Endodermal cell (in vitro differentiated cells): ENCODE data around the gene DAPP1. TPM values are rescaled to one million over a fixed set of nuclear protein-coding genes. Genes with fewer than 3 reads are reported as not detected.
A peak's percentile ranks its signal among the peaks of the same experiment; 100 is the strongest.

Source experiments
- DNase-seq: peaks from one replicate; pipeline ENCODE4 v3.0.0-alpha.2; 2017
- H3K27ac ChIP-seq: 2 replicates; pipeline ENCODE4 v1.5.1; 2013; ENCODE audit warnings: mild to moderate bottlenecking, low read depth, low read length, moderate library complexity
- H3K27me3 ChIP-seq: 2 replicates; pipeline ENCODE4 v1.6.1; 2013; ENCODE audit warnings: mild to moderate bottlenecking, low read length, moderate library complexity; ENCODE audit not compliant: insufficient read depth, control insufficient read depth, poor library complexity, severe bottlenecking
- H3K36me3 ChIP-seq: 2 replicates; pipeline ENCODE4 v1.7.0; 2013; ENCODE audit warnings: mild to moderate bottlenecking, low read length, moderate library complexity; ENCODE audit not compliant: control insufficient read depth, insufficient read depth
- H3K4me1 ChIP-seq: one replicate; pipeline ENCODE4 v1.7.0; 2013; ENCODE audit warnings: low read length; ENCODE audit not compliant: control insufficient read depth, insufficient read depth
- H3K4me3 ChIP-seq: 2 replicates; pipeline ENCODE4 v1.5.1; 2013; ENCODE audit warnings: mild to moderate bottlenecking, low read length, moderate library complexity
- H3K9ac ChIP-seq: 2 replicates; pipeline ENCODE4 v1.6.1; 2013; ENCODE audit warnings: mild to moderate bottlenecking, low read length, moderate library complexity; ENCODE audit not compliant: poor library complexity, severe bottlenecking; ENCODE audit errors: extremely low read depth
- H3K9me3 ChIP-seq: 2 replicates; pipeline ENCODE4 v1.6.1; 2013; ENCODE audit warnings: mild to moderate bottlenecking, low read length, moderate library complexity; ENCODE audit not compliant: control insufficient read depth
- H3K27ac Mint-ChIP-seq: 2 replicates; pipeline ENCODE4 v1.8.0; 2020; ENCODE audit warnings: mixed read lengths
- H3K27me3 Mint-ChIP-seq: 2 replicates; pipeline ENCODE4 v1.8.0; 2021; ENCODE audit warnings: mild to moderate bottlenecking, mixed read lengths; ENCODE audit not compliant: insufficient read depth
- H3K36me3 Mint-ChIP-seq: 2 replicates; pipeline ENCODE4 v1.8.0; 2020; ENCODE audit warnings: low read depth, mixed read lengths
- H3K4me1 Mint-ChIP-seq: 2 replicates; pipeline ENCODE4 v1.8.0; 2020; ENCODE audit warnings: mixed read lengths
- H3K4me3 Mint-ChIP-seq: 2 replicates; pipeline ENCODE4 v1.8.0; 2020; ENCODE audit warnings: mild to moderate bottlenecking, moderate library complexity, mixed read lengths
- H3K9me3 Mint-ChIP-seq: 2 replicates; pipeline ENCODE4 v1.8.0; 2020; ENCODE audit warnings: mild to moderate bottlenecking, mixed read lengths
- CTCF ChIP-seq: fragments of 200-600 bp; sonication (generic); conservative IDR thresholded peaks from 2 replicates; pipeline ENCODE4 v1.5.0; 2021; ENCODE audit warnings: antibody characterized with exemption, mild to moderate bottlenecking
- WGBS, 2 experiments: methylation state at CpG; one replicate each; pipeline versions ENCODE4 v1.1.5 to v1.1.7; 2013; ENCODE audit warnings: missing lambda C conversion rate in 2 of 2, mixed read lengths in 1 of 2; ENCODE audit not compliant: insufficient coverage in 1 of 2, insufficient read length in 1 of 2; 5-methylcytosine and 5-hydroxymethylcytosine counted together
- total RNA-seq, 2 donors: library from RNA; stranded (reverse); fragmentation: NEBNext Ultra II Directional in 1 of 2; extraction: Animal tissue kit (Norgen Biotek cat#: 25700) in 1 of 2; gene quantifications; 2 replicates in 1 of 2; 3 replicates in 1 of 2; pipeline ENCODE4 v1.2.1, GENCODE V29; 2021

DAPP1 gene
- total RNA-seq, 2 donors from 2014 or later = not detected

GRCh38 chr4:99878604-99879003, 62.0 kb downstream of the DAPP1 start:
- TF ChIP-seq CTCF = no peak
- no peak overlapping the region for H3K4me3 Mint-ChIP-seq

GRCh38 chr4:99879458-99879857, 62.8 kb downstream of the DAPP1 start:
- H3K9me3 Mint-ChIP-seq = no peaks in the 10 kb centered on the region
- Histone ChIP-seq H3K36me3 (peaks cover 56% of the 10 kb centered on the region), H3K9ac (no peak overlapping the region), H3K4me1 (no peaks in the 10 kb centered on the region), H3K4me3 (no peak overlapping the region), H3K27ac (no peak overlapping the region), H3K27me3 (no peaks in the 10 kb centered on the region), H3K9me3 (no peaks in the 10 kb centered on the region)
- no peak overlapping the region for H3K27ac Mint-ChIP-seq
- H3K36me3 Mint-ChIP-seq = peaks cover 18% of the 10 kb centered on the region
- no peaks in the 10 kb centered on the region for H3K4me1 Mint-ChIP-seq
- no peak for TF ChIP-seq CTCF
- no peak for DNase-seq
- H3K4me3 Mint-ChIP-seq = no peak overlapping the region
- no peaks in the 10 kb centered on the region for H3K27me3 Mint-ChIP-seq
- 97% methylated on average over 3 of the region's 3 CpGs; no CpG with 5 or more reads in 1 of the 2 experiments for whole genome bisulfite sequencing, 2 experiments

More at GRCh38 chr4:99878604-99879003, 62.0 kb downstream of the DAPP1 start:
- H3K27me3 Mint-ChIP-seq = no peaks in the 10 kb centered on the region
- DNase-seq = no peak
- Histone ChIP-seq H3K36me3 (peaks cover 48% of the 10 kb centered on the region), H3K4me3 (no peak overlapping the region), H3K4me1 (no peaks in the 10 kb centered on the region), H3K9me3 (no peaks in the 10 kb centered on the region), H3K27ac (no peak overlapping the region), H3K27me3 (no peaks in the 10 kb centered on the region), H3K9ac (no peak overlapping the region)
- H3K4me1 Mint-ChIP-seq = no peaks in the 10 kb centered on the region
- no peaks in the 10 kb centered on the region for H3K9me3 Mint-ChIP-seq
- no peak overlapping the region for H3K27ac Mint-ChIP-seq
- H3K36me3 Mint-ChIP-seq = peaks cover 15% of the 10 kb centered on the region

GRCh38 chr4:99885063-99885664, 68.5 kb downstream of the DAPP1 start:
- Histone ChIP-seq H3K4me1 (peaks cover 5% of the 10 kb centered on the region), H3K27me3 (no peaks in the 10 kb centered on the region), H3K9me3 (no peaks in the 10 kb centered on the region), H3K4me3 (no peak overlapping the region), H3K27ac (no peak overlapping the region), H3K36me3 (peaks cover 57% of the 10 kb centered on the region), H3K9ac (no peak overlapping the region)
- Mint-ChIP-seq H3K27ac (no peak overlapping the region), H3K4me3 (no peak overlapping the region), H3K9me3 (no peaks in the 10 kb centered on the region), H3K36me3 (peaks cover 15% of the 10 kb centered on the region), H3K4me1 (no peaks in the 10 kb centered on the region), H3K27me3 (no peaks in the 10 kb centered on the region)
- peak; percentile 87 for TF ChIP-seq CTCF
- DNase-seq = peak; percentile 49
- WGBS, 2 experiments = 88% methylated on average over 2 of the region's 2 CpGs; no CpG with 5 or more reads in 1 of the 2 experiments
